ENCODE data around the gene MRI1. TPM values are rescaled to one million over a fixed set of nuclear protein-coding genes. Genes with fewer than 3 reads are reported as not detected.
"Not testable (repeated sequence)": the region's sequence is repeated elsewhere in the genome, so short reads cannot be mapped to it uniquely, and the experiment has no call there.

Gene MRI1
- total RNA-seq, 4 donors from 2014 or later = 53.0 to 90.4 (median 70.6) TPM

GRCh38 chr19:13770013-13770635 is 5.8 kb downstream of the MRI1 start:
- Histone ChIP-seq H3K27ac (peak overlapping the region; percentile 58 to 88 (median 74)), H3K27me3 (no peaks in the 10 kb centered on the region), H3K4me1 (peaks cover 21 to 36% of the 10 kb centered on the region in 2 donors), H3K36me3 (peaks cover 0 to 17% of the 10 kb centered on the region in 2 donors), H3K9me3 (no peaks in the 10 kb centered on the region), H3K4me3 (replicated peaks in 1 of 3) (no peak overlapping the region)
- WGBS, 2 donors = 44 to 50% methylated on average over 15 to 16 of the region's 16 CpGs
- intact Hi-C loops (cut with DNase I) = no loop called here
- peak; percentile 88 to 90 for DNase-seq
- no peak for TF ChIP-seq POLR2A (IDR thresholded peaks at IDR 0.05)
- no peak for TF ChIP-seq CTCF (IDR thresholded peaks at IDR 0.05)

- H3K36me3 ChIP-seq = peaks cover 17 to 26% of the 10 kb centered on the region in 2 donors
- H3K4me3 ChIP-seq (replicated peaks in 1 of 3) = peak within 1 kb of the TSS; percentile 83 to 98 (median 92)
- TF ChIP-seq POLR2A (IDR thresholded peaks at IDR 0.05) (peak; percentile 16 to 89), CTCF (IDR thresholded peaks at IDR 0.05) (no peak)
- no peaks in the 10 kb centered on the region for H3K27me3 ChIP-seq
- peak within 1 kb of the TSS; percentile 75 to 88 (median 85) for H3K27ac ChIP-seq
- intact Hi-C loops (cut with DNase I) = no loop called here
- 0 to 1% methylated on average over 51 to 58 of the region's 61 CpGs for WGBS, 2 donors
- peaks cover 23 to 35% of the 10 kb centered on the region in 2 donors for H3K4me1 ChIP-seq
- peak; percentile 91 to 94 for DNase-seq
- no peaks in the 10 kb centered on the region for H3K9me3 ChIP-seq
These were observed 10.2 kb downstream of the MRI1 start, which contains the start of gene C19orf53 for GRCh38 chr19:13774217-13775191. TSS of gene C19orf53 (plus strand) at chr19:13774456. CDS start at chr19:13774478, 22 bp downstream.

GRCh38 chr19:13778398-13778797 is 14.1 kb downstream of the MRI1 start:
- no peak overlapping the region for H3K27ac ChIP-seq
- no peaks in the 10 kb centered on the region for H3K9me3 ChIP-seq
- intact Hi-C loops (cut with DNase I) = no loop called here
- H3K4me1 ChIP-seq = peaks cover 14 to 30% of the 10 kb centered on the region in 2 donors
- no peak overlapping the region for H3K4me3 ChIP-seq (replicated peaks in 1 of 3)
- TF ChIP-seq POLR2A (IDR thresholded peaks at IDR 0.05) (no peak), CTCF (IDR thresholded peaks at IDR 0.05) (no peak)
- H3K27me3 ChIP-seq = no peaks in the 10 kb centered on the region
- H3K36me3 ChIP-seq = peaks cover 17 to 22% of the 10 kb centered on the region in 2 donors
- WGBS, 2 donors = 81 to 100% methylated on average over 3 to 9 of the region's 9 CpGs
- DNase-seq = no peak

- no peak for TF ChIP-seq CTCF (IDR thresholded peaks at IDR 0.05)
- TF ChIP-seq POLR2A (IDR thresholded peaks at IDR 0.05) = no peak
- Histone ChIP-seq H3K27me3 (no peaks in the 10 kb centered on the region), H3K27ac (no peak overlapping the region), H3K4me3 (replicated peaks in 1 of 3) (no peak overlapping the region), H3K36me3 (peaks cover 17 to 22% of the 10 kb centered on the region in 2 donors), H3K4me1 (peaks cover 13 to 25% of the 10 kb centered on the region in 2 donors), H3K9me3 (no peaks in the 10 kb centered on the region)
- intact Hi-C loops (cut with DNase I) = no loop called here
- no peak for DNase-seq
- 89 to 94% methylated on average over 4 to 6 of the region's 6 CpGs for WGBS, 2 donors
These were observed 14.5 kb downstream of the MRI1 start for GRCh38 chr19:13778847-13779246.

GRCh38 chr19:13779794-13780193 is 15.5 kb downstream of the MRI1 start:
- not testable (repeated sequence) for DNase-seq
- H3K4me1 ChIP-seq = peaks cover 10 to 26% of the 10 kb centered on the region in 2 donors

More at GRCh38 chr19:13779794-13780193, 15.5 kb downstream of the MRI1 start:
- peaks cover 17 to 22% of the 10 kb centered on the region in 2 donors for H3K36me3 ChIP-seq
- H3K27ac ChIP-seq; intact Hi-C loops (cut with DNase I); H3K4me3 ChIP-seq (replicated peaks in 1 of 3); H3K27me3 ChIP-seq; H3K9me3 ChIP-seq: not testable (repeated sequence)
- WGBS, 2 donors = 94 to 96% methylated on average over 8 of the region's 8 CpGs

All from thyroid gland (tissue), 4 donors.